GM12874 (cell line): ENCODE data around the gene MAL.

Experiments used
- TF ChIP-seq, protein P1 (sequence below): IDR thresholded peaks from 2 replicates; pipeline ENCODE4 v1.5.1; 2011; ENCODE audit warnings: low read depth, mild to moderate bottlenecking, control low read depth, low read length, moderate library complexity; ENCODE audit not compliant: insufficient read depth

Gene MAL

DNA sequence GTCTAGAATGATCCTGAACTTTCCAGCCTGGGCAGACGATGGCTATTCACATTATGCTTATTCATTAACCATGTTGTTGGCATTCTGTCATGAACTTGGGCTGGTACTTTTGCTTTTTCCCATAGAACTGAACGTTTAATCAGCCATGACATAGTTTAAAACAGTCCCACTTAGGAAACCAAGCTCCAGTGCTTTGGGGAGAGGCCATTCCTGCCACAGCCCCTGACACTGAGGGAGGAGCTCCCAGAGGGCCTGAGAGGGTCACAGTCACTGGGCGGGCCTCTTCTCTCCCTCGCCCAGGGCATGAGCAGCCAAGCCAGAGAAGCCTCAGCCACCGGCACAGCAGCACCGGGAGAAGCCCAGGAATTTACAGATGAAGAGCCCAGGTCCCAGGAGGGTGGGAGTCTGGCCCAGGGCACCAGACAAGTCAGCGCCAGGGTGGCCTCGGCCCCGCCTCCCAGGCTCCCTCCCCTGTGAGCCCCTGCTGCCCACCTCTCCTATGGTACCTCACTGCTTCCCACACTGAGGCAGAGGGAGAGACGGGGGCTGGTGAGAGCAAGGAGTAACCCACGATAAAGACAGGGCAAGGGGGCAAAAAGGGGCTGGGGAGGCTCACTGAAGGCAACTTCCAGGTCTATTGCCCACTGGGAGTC is 33.6 kb downstream of the MAL start:
- TF ChIP-seq, protein P1, sequence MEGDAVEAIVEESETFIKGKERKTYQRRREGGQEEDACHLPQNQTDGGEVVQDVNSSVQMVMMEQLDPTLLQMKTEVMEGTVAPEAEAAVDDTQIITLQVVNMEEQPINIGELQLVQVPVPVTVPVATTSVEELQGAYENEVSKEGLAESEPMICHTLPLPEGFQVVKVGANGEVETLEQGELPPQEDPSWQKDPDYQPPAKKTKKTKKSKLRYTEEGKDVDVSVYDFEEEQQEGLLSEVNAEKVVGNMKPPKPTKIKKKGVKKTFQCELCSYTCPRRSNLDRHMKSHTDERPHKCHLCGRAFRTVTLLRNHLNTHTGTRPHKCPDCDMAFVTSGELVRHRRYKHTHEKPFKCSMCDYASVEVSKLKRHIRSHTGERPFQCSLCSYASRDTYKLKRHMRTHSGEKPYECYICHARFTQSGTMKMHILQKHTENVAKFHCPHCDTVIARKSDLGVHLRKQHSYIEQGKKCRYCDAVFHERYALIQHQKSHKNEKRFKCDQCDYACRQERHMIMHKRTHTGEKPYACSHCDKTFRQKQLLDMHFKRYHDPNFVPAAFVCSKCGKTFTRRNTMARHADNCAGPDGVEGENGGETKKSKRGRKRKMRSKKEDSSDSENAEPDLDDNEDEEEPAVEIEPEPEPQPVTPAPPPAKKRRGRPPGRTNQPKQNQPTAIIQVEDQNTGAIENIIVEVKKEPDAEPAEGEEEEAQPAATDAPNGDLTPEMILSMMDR = no peak

DNA sequence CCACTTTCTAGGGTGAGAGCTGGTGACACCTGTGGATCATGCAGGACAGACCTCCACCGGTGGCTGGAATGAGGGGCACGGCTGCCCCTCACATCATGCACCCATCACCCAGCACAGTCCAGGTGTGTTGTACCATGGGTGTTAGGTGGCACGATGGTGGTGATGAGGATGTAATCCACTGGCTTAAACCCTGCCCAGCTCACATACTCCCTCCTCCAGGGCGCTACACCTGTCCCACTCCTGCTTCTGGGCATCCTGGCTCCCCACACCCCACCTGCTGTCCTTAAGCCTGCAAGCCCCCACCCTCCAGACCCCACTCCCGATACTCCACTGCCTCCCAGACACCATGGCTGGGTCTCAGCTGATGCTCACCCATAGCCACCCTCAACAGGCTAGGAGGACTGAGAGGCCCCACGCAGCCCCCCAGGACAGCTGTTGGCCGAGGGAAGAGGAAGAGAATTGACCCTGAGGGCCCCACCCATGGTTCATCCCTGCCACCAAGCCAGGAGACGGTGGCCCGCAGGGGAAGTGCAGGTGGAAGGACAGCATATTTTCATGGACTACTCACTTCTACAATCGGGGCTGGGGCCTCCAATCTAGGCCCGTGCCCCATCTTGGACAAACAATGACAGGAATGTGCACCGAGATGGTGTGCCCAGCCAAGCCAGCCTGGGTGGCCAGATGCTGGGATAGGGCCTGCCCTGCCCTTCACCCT is 34.3 kb downstream of the MAL start:
- TF ChIP-seq, protein P1 = no peak

DNA sequence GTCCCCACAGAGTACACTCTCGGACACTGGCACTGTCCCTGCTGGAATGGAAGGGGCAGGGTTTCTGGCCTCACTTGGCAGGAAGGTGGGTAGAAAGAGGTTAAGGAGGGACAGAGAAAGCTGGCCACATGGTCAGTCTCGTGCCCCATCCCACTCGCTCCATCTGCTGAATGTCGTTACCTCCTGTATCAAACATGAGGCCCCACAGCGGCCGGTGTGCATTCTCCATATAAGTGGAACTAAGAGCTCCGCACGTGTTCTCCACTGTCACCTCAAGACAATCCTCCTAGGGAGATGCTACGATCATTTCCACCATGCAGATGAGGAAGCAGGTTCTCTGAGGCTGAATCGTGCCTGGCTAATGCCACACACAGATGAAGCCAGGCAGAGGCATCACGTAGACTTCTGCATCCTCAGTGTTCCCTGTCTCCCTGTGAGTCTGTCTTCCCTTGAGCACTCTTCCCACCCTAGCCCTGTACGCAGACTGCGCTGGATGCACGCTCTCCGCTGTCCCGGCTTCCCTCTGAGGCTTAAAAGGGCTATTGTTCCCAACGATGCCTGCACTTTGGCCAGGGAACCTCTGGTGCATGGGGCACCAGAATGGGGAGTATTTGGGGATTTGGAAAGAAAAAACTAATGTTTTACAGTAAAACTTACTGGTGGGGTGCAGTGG is 35.1 kb downstream of the MAL start:
- TF ChIP-seq, protein P1 = no peak

DNA sequence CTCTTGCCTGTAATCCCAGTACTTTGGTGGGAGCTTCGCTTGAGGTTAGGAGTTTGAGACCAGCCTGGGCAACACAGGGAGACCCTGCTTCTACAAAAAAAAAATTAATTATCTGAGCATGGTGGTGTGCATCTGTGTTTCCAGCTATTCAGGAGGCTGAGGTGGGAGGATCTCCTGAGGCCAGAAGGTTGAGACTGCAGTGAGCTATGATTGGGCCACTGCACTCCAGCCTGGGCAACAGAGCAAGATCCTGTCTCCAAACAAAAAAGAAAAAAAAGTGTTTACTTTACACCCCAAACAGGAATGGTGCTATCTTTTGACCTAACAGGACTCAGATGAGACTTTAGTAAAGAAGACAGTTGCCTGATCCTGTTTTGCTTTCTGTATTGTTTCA is 35.6 kb downstream of the MAL start:
- TF ChIP-seq, protein P1 = no peak

DNA sequence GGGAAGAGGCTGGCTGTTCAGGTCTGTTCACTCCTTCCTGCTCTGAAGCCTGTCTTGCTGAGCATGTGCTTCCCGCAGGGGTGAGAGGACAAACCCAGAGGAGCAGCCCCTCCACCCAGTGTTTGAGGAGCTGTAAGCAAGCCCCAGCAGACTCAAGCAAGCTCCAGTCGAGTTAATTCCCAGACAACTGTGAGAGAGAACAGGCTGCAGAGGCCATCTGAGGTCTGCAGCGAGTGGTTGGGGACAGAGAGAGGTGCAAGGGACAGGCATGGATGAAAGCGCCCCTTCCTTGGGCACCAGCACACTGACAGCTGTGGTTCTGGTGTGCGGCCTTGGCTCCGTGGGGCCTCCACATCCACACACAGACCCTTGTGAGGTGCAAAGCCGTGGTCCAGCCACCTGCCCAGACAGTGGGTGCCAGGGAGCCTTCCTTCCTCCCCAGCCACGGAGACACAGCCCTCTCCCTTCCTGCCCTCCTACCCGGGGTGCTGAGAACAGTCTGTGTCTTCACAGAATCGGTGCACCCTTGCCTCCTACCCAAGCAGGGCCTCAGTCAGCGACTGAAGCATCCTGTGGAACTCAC is 36.2 kb downstream of the MAL start:
- TF ChIP-seq, protein P1 = no peak

DNA sequence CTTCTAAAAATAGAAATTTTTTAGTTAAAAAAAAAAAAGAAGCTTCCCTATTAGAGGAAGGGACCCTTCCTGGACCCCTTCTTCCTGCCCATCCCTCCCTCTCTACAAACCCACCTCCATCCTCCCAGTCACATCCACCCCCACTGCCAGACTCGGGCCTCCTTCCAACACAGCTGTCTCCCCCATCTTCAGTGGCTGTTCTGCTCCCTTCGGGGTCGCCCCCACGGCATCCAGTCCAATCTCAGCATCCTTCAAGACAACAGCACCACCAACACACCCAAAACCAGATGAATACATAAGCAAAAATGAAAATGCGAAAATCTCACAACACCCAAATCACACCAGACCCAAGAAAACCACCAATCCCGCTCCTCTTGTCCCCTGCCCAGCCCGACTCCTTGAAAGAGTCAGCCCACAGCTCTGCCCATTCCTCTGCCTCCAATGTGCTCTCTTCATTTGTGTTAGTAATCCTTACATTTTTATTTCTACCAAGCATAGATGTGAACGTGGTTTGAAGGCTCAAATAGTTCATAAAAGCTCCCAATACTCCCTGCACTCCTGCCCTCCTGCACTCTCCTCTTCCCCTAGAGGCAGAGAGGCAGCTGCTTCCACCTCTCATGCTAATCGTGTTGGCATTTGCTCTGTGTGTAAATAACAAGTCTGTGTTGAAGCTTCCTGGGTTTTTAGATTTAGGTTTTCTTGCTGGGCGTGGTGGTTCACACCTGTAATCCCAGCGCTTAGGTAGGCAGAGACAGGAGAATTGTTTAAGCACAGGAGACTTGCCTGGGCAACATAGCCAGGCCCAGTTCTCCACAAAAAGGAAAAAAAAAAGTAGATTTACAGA is 37.0 kb downstream of the MAL start:
- TF ChIP-seq, protein P1 = no peak
